Esophagus muscularis mucosa (tissue), 4 donors: ENCODE data around the gene NANP.

Experiments
- EP300 ChIP-seq: sonication (generic); formaldehyde crosslinking; IDR thresholded peaks from one replicate; pipeline ENCODE4 v1.6.1; 2017; ENCODE audit warnings: antibody characterized with exemption
- POLR2A ChIP-seq: fragments of 450-650 bp; IDR thresholded peaks from one replicate; pipeline ENCODE4 v1.6.1; 2017; ENCODE audit warnings: antibody characterized with exemption, moderate library complexity, mild to moderate bottlenecking, low read depth
- POLR2AphosphoS5 ChIP-seq, 2 donors: sonication (generic); formaldehyde crosslinking; IDR thresholded peaks; one replicate each; pipeline ENCODE4 v1.6.1; 2017; ENCODE audit warnings: antibody characterized with exemption in 2 of 2
- TF ChIP-seq, protein P1 (sequence below), 3 experiments: fragments of 200-600 bp in 2 of 3; fragments of 450-650 bp in 1 of 3; sonication (generic) in 2 of 3; IDR thresholded peaks; one replicate each; pipeline ENCODE4 v1.5.1; 2017 to 2019; ENCODE audit warnings: antibody characterized with exemption in 3 of 3, mild to moderate bottlenecking in 2 of 3, moderate library complexity in 1 of 3

DNA sequence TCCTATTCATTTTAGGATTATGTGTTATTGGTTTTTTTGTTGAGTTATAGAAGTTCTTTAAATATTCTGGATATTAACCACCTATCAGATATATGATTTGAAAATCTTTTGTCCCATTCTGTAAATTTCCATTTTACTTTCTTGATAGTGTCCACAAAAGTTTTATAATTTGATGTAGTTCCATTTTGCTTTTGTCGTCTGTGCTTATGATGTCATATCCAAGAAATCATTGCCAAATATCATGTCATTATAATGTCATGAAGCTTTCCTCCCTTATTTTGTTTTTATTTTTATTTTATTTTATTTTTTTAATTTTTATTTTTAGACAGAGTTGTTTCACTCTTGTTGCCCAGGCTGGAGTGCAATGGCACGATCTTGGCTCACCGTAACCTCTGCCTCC lies 21.0 kb upstream of the NANP start:
- TF ChIP-seq, protein P1, sequence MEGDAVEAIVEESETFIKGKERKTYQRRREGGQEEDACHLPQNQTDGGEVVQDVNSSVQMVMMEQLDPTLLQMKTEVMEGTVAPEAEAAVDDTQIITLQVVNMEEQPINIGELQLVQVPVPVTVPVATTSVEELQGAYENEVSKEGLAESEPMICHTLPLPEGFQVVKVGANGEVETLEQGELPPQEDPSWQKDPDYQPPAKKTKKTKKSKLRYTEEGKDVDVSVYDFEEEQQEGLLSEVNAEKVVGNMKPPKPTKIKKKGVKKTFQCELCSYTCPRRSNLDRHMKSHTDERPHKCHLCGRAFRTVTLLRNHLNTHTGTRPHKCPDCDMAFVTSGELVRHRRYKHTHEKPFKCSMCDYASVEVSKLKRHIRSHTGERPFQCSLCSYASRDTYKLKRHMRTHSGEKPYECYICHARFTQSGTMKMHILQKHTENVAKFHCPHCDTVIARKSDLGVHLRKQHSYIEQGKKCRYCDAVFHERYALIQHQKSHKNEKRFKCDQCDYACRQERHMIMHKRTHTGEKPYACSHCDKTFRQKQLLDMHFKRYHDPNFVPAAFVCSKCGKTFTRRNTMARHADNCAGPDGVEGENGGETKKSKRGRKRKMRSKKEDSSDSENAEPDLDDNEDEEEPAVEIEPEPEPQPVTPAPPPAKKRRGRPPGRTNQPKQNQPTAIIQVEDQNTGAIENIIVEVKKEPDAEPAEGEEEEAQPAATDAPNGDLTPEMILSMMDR (IDR thresholded peaks at IDR 0.05) = no peak
- TF ChIP-seq POLR2A = no peak
- TF ChIP-seq POLR2AphosphoS5 (IDR thresholded peaks at IDR 0.05) = no peak
- TF ChIP-seq EP300 = no peak
